Upper lobe of left lung (tissue), 6 donors: ENCODE data around the gene PPP1R18. TPM values are rescaled to one million over a fixed set of nuclear protein-coding genes. Genes with fewer than 3 reads are reported as not detected.

Experiments used
- ATAC-seq, 2 donors: fragments of 200-7000 bp; cut with Tn5 transposase; one replicate each; pipeline ENCODE4 v1.9.1; 2022; ENCODE audit warnings: mild to moderate bottlenecking in 2 of 2, moderate library complexity in 2 of 2; ENCODE audit not compliant: low FRiP score in 2 of 2
- DNase-seq, 2 donors: peaks; one replicate each; pipeline ENCODE4 v3.0.0-alpha.2; 2019 to 2020
- H3K27ac ChIP-seq, 4 donors: fragments of 200-600 bp; sonication (generic); one replicate each; pipeline ENCODE4 v1.5.1; 2016 to 2019
- H3K27me3 ChIP-seq, 4 donors: fragments of 200-600 bp; sonication (generic); one replicate each; pipeline ENCODE4 v1.5.1; 2017 to 2019
- H3K36me3 ChIP-seq, 4 donors: fragments of 200-600 bp; sonication (generic); one replicate each; pipeline ENCODE4 v1.5.1; 2016 to 2019
- H3K4me1 ChIP-seq, 4 donors: fragments of 200-600 bp; sonication (generic); one replicate each; pipeline ENCODE4 v1.5.1; 2018 to 2019
- H3K4me3 ChIP-seq, 4 donors: fragments of 200-600 bp; sonication (generic); one replicate each; pipeline ENCODE4 v1.5.1; 2017 to 2019; ENCODE audit warnings: mild to moderate bottlenecking in 2 of 4, moderate library complexity in 1 of 4
- H3K9me3 ChIP-seq, 4 donors: fragments of 200-600 bp; sonication (generic); one replicate each; pipeline ENCODE4 v1.5.1; 2018 to 2019
- EP300 ChIP-seq, 4 donors: sonication (generic); formaldehyde crosslinking; IDR thresholded peaks; one replicate each; pipeline ENCODE4 v1.5.1; 2017; ENCODE audit warnings: antibody characterized with exemption in 4 of 4, control low read depth in 2 of 4
- POLR2A ChIP-seq, 4 donors: fragments of 450-650 bp; IDR thresholded peaks; one replicate each; pipeline ENCODE4 v1.5.1; 2016 to 2017; ENCODE audit warnings: antibody characterized with exemption in 4 of 4, mild to moderate bottlenecking in 2 of 4
- POLR2AphosphoS5 ChIP-seq, 2 donors: sonication (generic); formaldehyde crosslinking; IDR thresholded peaks; one replicate each; pipeline ENCODE4 v1.5.1; 2017; ENCODE audit warnings: antibody characterized with exemption in 2 of 2
- WGBS, 2 donors: methylation state at CpG; one replicate each; pipeline ENCODE4 v1.1.5; 2017 to 2018; 5-methylcytosine and 5-hydroxymethylcytosine counted together
- total RNA-seq, 6 donors: library from RNA; depleted of rRNA in 4 of 6; stranded (reverse); fragments of >200 nt in 4 of 6; gene quantifications; one replicate each; pipeline versions ENCODE4 v1.1.0 to v1.2.1, GENCODE V29; 2016 to 2021
- TF ChIP-seq, protein P1 (sequence below), 6 experiments: fragments of 450-650 bp in 4 of 6; fragments of 200-600 bp in 2 of 6; sonication (generic) in 2 of 6; IDR thresholded peaks; one replicate each; pipeline ENCODE4 v1.5.1; 2016 to 2019; ENCODE audit warnings: antibody characterized with exemption in 6 of 6
- donor health status: DM: no; HTN: no; CAD: no; lungs with moderate emphysema.
- donor health status: DM: no; HTN: yes; CAD: no; lungs with severe emphysema.

Gene PPP1R18
- total RNA-seq, 6 donors from 2014 or later: 23.5 to 103 (median 60.8) TPM

DNA sequence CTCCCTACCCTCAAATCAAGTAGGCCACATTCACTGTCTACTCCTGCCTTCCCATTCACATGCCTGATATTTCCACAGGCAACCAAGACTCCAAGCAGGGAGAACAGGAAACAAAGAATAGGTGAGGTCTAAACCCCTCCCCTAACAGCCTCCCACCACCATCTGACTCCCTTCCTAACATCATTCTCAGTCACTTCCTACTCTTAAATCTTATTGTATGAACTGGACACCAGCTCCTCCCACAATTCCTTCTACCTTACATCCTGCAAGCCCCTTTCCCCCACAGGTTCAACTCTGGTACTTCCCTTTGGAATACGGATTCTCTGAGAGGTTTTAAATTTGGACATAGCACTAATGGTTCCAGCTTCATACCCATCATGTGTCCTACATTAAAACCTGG, 40.5 kb downstream of the PPP1R18 start:
- ATAC-seq: no peak
- H3K27ac ChIP-seq: peak overlapping the region in 1 of 4 donors; percentile 91

DNA sequence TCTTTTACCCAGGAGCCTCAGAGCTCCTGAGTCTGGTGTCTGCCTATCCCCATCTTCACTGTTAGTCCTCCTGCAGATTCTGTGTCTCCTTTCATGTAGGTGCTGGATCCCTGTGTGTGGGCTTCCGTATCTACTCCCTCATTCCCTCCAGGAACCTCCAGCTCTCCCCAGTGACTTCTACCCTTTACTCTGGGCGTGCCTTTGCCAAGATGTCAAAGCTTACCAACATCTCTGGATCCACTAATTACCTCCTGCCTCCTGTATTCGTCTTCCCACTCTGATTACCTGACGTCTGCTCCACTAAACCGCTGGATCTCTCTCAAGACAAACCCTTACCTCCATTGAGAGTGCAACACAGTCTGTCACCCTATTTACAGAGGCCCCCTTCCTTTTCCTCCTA, 41.7 kb downstream of the PPP1R18 start:
- DNase-seq: no peak
- no peaks in the 10 kb centered on the region for H3K9me3 ChIP-seq
- H3K4me3 ChIP-seq: no peak overlapping the region
- no peaks in the 10 kb centered on the region for H3K27me3 ChIP-seq
- TF ChIP-seq, protein P1, sequence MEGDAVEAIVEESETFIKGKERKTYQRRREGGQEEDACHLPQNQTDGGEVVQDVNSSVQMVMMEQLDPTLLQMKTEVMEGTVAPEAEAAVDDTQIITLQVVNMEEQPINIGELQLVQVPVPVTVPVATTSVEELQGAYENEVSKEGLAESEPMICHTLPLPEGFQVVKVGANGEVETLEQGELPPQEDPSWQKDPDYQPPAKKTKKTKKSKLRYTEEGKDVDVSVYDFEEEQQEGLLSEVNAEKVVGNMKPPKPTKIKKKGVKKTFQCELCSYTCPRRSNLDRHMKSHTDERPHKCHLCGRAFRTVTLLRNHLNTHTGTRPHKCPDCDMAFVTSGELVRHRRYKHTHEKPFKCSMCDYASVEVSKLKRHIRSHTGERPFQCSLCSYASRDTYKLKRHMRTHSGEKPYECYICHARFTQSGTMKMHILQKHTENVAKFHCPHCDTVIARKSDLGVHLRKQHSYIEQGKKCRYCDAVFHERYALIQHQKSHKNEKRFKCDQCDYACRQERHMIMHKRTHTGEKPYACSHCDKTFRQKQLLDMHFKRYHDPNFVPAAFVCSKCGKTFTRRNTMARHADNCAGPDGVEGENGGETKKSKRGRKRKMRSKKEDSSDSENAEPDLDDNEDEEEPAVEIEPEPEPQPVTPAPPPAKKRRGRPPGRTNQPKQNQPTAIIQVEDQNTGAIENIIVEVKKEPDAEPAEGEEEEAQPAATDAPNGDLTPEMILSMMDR (IDR thresholded peaks at IDR 0.05): no peak
- TF ChIP-seq EP300 (IDR thresholded peaks at IDR 0.05): no peak
- TF ChIP-seq POLR2A (IDR thresholded peaks at IDR 0.05): no peak
- no peak for TF ChIP-seq POLR2AphosphoS5 (IDR thresholded peaks at IDR 0.05)
- no peak for ATAC-seq
- no peak overlapping the region for H3K27ac ChIP-seq
- 76% methylated on average over 5 of the region's 5 CpGs for WGBS, 2 donors
- peaks cover 0 to 40% (median 19%) of the 10 kb centered on the region in 4 donors for H3K36me3 ChIP-seq
- peaks cover 13 to 21% (median 14%) of the 10 kb centered on the region in 4 donors for H3K4me1 ChIP-seq

More for the DNA sequence above, 40.5 kb downstream of the PPP1R18 start:
- Histone ChIP-seq H3K36me3 (peaks cover 0 to 37% (median 15%) of the 10 kb centered on the region in 4 donors), H3K9me3 (no peaks in the 10 kb centered on the region), H3K4me3 (no peak overlapping the region), H3K27me3 (no peaks in the 10 kb centered on the region), H3K4me1 (peaks cover 13 to 21% (median 14%) of the 10 kb centered on the region in 4 donors)
- TF ChIP-seq, protein P1 (IDR thresholded peaks at IDR 0.05): no peak
- TF ChIP-seq POLR2AphosphoS5 (IDR thresholded peaks at IDR 0.05) (no peak), EP300 (IDR thresholded peaks at IDR 0.05) (no peak), POLR2A (IDR thresholded peaks at IDR 0.05) (no peak)
- DNase-seq: no peak
- WGBS, 2 donors: 65 to 78% methylated on average over 1 of the region's 1 CpG

GRCh38 chr6:30643656-30644055, 42.8 kb downstream of the PPP1R18 start:
- H3K36me3 ChIP-seq: peaks cover 0 to 38% (median 19%) of the 10 kb centered on the region in 4 donors
- DNase-seq: no peak
- WGBS, 2 donors: 94 to 95% methylated on average over 2 of the region's 2 CpGs
- no peaks in the 10 kb centered on the region for H3K27me3 ChIP-seq
- peaks cover 13 to 19% (median 14%) of the 10 kb centered on the region in 4 donors for H3K4me1 ChIP-seq
- no peak overlapping the region for H3K27ac ChIP-seq
- TF ChIP-seq POLR2A (IDR thresholded peaks at IDR 0.05) (no peak), EP300 (IDR thresholded peaks at IDR 0.05) (no peak), POLR2AphosphoS5 (IDR thresholded peaks at IDR 0.05) (no peak)
- TF ChIP-seq, protein P1 (IDR thresholded peaks at IDR 0.05): no peak
- H3K4me3 ChIP-seq: no peak overlapping the region
- no peak for ATAC-seq
- H3K9me3 ChIP-seq: no peaks in the 10 kb centered on the region

GRCh38 chr6:30641048-30641447, 45.4 kb downstream of the PPP1R18 start:
- H3K4me1 ChIP-seq: peaks cover 0 to 6% (median 1%) of the 10 kb centered on the region in 4 donors
- DNase-seq (no peak), ATAC-seq (no peak)
- H3K27me3 ChIP-seq: no peaks in the 10 kb centered on the region
- H3K27ac ChIP-seq: no peak overlapping the region
- H3K36me3 ChIP-seq: peaks cover 0 to 38% (median 19%) of the 10 kb centered on the region in 4 donors
- WGBS, 2 donors: 79 to 86% methylated on average over 1 of the region's 1 CpG
- H3K9me3 ChIP-seq: no peaks in the 10 kb centered on the region
- H3K4me3 ChIP-seq: no peak overlapping the region
- TF ChIP-seq EP300 (IDR thresholded peaks at IDR 0.05) (no peak), POLR2A (IDR thresholded peaks at IDR 0.05) (no peak), POLR2AphosphoS5 (IDR thresholded peaks at IDR 0.05) (no peak)
- TF ChIP-seq, protein P1 (IDR thresholded peaks at IDR 0.05): no peak

GRCh38 chr6:30640481-30640880, 46.0 kb downstream of the PPP1R18 start:
- ATAC-seq (no peak), DNase-seq (peak in 1 of 2 donors; percentile 27)
- Histone ChIP-seq H3K4me3 (no peak overlapping the region), H3K27ac (no peak overlapping the region), H3K4me1 (no peaks in the 10 kb centered on the region), H3K27me3 (no peaks in the 10 kb centered on the region), H3K9me3 (no peaks in the 10 kb centered on the region), H3K36me3 (peaks cover 0 to 37% (median 19%) of the 10 kb centered on the region in 4 donors)
- TF ChIP-seq EP300 (IDR thresholded peaks at IDR 0.05) (no peak), POLR2AphosphoS5 (IDR thresholded peaks at IDR 0.05) (no peak), POLR2A (IDR thresholded peaks at IDR 0.05) (no peak)
- TF ChIP-seq, protein P1 (IDR thresholded peaks at IDR 0.05): no peak
- WGBS, 2 donors: 77 to 84% methylated on average over 9 to 10 of the region's 10 CpGs
